ENCODE measurements around the gene VEPH1. TPM values are rescaled to one million over a fixed set of nuclear protein-coding genes. Genes with fewer than 3 reads are reported as not detected.

The VEPH1 gene
- 42.3 and 51.9 TPM in 2 replicates for total RNA-seq (2014; rRNA removed; shearing (Covaris generic))
- 9.6 and 14.6 TPM in 2 replicates for polyA plus RNA-seq (2015; cell fraction: cytosol; rRNA removed)
- 7.9 and 30.2 TPM in 2 replicates for polyA plus RNA-seq (2015; cell fraction: nucleus; rRNA removed)

DNA sequence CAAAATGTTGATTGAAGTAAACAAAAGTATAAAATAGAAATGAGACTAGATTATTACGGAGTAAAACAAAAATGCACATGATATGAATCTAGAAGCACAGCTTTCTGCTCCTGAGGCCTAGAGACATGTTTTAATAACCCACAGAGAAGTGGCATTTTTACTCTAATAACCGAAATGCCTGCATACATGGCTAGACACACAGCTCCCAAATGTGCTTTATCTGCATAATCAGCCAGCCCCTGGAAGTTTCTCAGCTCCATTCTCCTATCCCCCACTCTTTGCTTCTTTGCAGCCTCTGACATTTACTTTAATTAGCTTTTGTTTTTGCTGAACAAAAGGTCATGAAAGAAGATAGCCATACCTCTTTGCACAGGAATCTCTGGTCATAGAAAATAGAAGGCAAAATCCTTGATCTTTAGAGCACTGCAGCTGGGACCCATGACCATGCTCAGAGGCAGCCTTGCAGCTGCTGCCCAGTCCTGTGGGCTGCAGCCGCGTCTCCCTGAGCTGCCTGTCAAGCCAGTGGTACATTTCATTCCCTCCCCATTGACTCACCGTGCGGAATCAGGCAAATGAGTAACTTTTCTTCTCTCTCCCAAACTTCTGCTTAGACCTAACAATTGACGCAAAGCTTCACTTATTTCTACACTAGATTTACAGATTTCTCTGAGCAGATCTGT is at the start of gene VEPH1:
VEPH1 (minus strand) TSS at position 501 of the 680 bp plus-strand sequence. CDS start 8,067 bp downstream, outside the sequence.
- in situ Hi-C loops (cut with HindIII; ENCODE audit: low pct_unique_long_range_greater_than_20kb, low sequenced_read_pairs): no loop called here
- DNase-seq (ENCODE audit: low read depth, low spot score): no peak

DNA sequence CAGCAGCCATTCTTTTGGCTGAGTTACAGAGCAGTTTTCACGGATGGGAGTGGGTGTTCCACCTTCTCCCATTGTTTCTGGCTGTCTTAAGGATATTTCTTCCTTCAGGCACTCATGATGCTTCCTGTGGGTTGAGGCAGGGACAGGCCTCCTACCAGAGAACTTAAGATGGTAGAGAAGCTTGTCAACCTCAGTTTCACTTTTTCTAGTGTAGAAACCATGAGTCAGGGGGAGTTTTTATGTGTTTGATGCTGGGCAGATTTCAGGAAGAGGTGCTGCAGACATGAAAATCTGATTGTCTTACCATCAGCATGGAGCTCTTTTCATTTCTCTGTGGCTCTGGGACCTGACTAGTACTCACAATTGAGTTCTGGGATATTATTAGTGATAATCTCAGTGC is 48.7 kb upstream of the VEPH1 start:
- no peak for DNase-seq (ENCODE audit: low read depth, low spot score)
- in situ Hi-C loops (cut with HindIII; ENCODE audit: low pct_unique_long_range_greater_than_20kb, low sequenced_read_pairs): no loop called here

GRCh38 chr3:157549498-157549897 is 46.3 kb upstream of the VEPH1 start:
- DNase-seq (ENCODE audit: low read depth, low spot score): no peak
- in situ Hi-C loops (cut with HindIII; ENCODE audit: low pct_unique_long_range_greater_than_20kb, low sequenced_read_pairs): no loop called here

DNA sequence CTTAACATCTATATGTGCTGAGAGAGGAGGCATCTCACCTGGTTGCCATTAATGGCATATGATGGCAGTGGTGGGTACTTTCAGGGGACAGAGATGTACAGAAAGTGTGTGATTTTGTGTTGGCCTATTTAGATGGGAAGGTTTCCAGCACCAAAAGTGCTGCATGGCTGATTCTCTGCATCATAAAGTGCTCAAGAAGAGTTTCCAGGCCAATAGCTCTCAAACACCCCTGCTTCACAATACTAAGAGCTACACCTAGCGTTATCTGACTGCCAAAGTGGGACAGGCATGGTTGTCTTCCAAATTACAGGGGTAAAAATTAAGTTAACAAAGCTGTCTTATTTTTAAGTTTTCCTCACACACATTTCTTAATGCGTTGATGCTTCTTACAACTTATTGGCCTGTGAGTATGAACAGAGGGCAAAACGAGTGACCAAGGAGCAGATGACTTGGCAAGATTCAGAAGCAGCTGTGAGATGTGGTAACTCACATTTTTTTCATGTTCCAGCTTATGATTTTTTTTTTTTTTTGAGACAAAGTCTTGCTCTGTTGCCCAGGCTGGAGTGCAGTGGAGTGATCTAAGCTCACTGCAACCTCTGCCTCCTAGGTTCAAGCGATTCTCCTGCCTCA is 41.4 kb upstream of the VEPH1 start:
- in situ Hi-C loops (cut with HindIII; ENCODE audit: low pct_unique_long_range_greater_than_20kb, low sequenced_read_pairs): no loop called here
- peak; percentile 14 for DNase-seq (ENCODE audit: low read depth, low spot score)

DNA sequence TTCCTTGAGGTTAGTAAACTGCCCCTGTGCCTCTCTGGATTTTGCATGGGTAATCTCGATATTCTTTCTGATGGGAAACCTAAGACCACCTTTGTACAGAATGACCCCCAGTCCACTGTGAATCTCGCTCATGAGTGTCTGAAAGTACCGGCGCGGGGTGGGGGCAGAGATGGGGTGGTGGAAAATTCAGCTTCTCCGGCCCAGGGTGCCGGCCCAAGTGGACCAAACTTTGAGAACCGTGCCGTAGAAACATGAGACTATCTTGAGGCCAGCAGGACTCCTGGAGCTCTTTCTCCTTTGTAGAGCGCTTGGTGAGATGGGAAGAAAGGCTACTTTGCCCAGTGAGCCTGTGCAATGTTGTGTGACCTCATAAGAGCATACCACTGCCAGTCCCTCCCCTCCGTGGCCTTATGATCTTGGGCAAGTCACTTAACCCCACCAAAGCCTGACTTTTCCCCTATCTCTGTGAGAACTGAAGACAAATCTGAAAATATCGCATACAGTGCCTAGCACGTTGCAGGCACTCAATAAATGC is 40.4 kb upstream of the VEPH1 start:
- in situ Hi-C loops (cut with HindIII; ENCODE audit: low pct_unique_long_range_greater_than_20kb, low sequenced_read_pairs): no loop called here

DNA sequence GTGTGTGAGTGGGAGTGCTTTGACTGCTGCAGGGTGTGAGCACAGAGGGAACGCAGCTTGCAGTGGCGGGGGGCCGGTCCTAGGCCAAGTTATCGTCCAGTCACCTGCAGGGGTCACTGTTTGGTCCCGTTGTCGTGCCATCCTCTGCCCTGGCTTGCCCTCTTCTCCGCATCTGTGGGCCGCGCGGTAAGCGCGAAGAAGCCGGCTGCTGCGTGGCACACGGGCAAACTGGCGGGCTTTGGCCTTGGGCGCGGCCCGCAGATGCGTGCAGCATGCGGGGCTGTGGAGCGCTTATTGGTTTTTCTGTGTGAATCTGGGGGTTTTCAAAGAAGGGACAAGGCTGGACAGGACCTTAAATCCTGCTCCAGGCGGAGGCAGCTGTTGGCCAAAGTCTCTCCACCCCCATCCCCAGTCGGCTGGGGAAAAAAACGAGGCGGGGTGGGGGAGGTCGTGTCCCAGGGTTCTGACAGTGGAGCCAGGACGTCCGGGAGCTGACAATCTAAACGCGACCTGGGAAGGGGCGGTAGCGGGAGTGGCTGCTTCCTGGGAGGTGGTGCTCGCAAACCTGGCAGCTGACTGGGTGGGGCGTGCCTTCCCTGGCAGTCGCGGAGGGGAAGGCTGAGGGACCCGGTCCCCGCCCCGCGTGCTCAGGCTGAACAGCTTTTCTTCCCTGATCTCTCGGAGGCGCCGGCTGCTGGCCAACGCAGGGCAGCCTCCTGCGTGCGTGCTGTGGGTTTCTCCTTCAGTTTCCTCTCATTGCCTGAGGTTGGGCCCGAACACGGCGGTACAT is 39.7 kb upstream of the VEPH1 start:
- DNase-seq (ENCODE audit: low read depth, low spot score): peak; percentile 25
- in situ Hi-C loops (cut with HindIII; ENCODE audit: low pct_unique_long_range_greater_than_20kb, low sequenced_read_pairs): no loop called here

More for the DNA sequence above, 40.4 kb upstream of the VEPH1 start:
- peak; percentile 6 for DNase-seq (ENCODE audit: low read depth, low spot score)

GRCh38 chr3:157541506-157542236 is 38.5 kb upstream of the VEPH1 start:
- in situ Hi-C loops (cut with HindIII; ENCODE audit: low pct_unique_long_range_greater_than_20kb, low sequenced_read_pairs): no loop called here
- peak; percentile 12 for DNase-seq (ENCODE audit: low read depth, low spot score)

DNA sequence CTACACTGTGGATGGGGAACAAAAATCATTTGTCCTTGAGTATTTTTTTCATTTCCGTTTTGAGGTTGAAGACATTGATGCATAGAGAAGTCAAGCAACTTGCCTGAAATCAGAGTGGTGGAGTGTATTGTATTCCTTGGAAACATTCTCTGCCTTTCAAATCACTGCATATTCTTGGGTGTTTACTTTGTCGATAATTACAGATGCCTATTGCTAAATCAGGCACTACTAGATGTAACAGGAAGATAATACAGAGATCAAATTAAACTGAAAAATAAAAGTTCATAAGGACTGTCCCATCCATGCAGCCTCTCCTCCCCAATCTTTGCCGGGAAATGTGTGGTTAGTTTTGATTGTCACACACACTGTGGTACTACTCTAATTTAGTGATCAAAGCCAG is 37.4 kb upstream of the VEPH1 start:
- in situ Hi-C loops (cut with HindIII; ENCODE audit: low pct_unique_long_range_greater_than_20kb, low sequenced_read_pairs): no loop called here
- no peak for DNase-seq (ENCODE audit: low read depth, low spot score)

DNA sequence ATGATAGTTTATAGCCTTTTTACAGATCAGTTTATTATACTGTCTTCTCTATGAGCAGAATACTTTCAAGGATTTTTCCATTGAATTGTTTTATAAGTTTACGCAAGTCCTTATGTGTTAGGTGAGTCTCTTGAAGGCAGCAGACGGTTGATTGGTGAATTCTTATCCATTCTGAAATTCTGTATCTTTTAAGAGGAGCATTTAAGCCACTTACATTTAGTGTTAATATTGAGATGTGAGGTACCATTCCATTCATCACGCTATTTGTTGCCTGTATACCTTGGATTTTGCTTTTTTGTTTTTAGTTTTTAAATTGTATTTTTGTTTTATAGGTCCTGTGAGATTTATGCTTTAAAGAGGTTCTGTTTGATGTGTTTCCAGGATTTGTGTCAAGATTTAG is 32.5 kb upstream of the VEPH1 start:
- in situ Hi-C loops (cut with HindIII; ENCODE audit: low pct_unique_long_range_greater_than_20kb, low sequenced_read_pairs): no loop called here
- DNase-seq (ENCODE audit: low read depth, low spot score): no peak

- DNase-seq (ENCODE audit: low read depth, low spot score): no peak
- in situ Hi-C loops (cut with HindIII; ENCODE audit: low pct_unique_long_range_greater_than_20kb, low sequenced_read_pairs): no loop called here
Measured at GRCh38 chr3:157534725-157535161, 31.5 kb upstream of the VEPH1 start.

GRCh38 chr3:157533298-157534070 is 30.3 kb upstream of the VEPH1 start:
- DNase-seq (ENCODE audit: low read depth, low spot score): no peak
- in situ Hi-C loops (cut with HindIII; ENCODE audit: low pct_unique_long_range_greater_than_20kb, low sequenced_read_pairs): no loop called here

DNA sequence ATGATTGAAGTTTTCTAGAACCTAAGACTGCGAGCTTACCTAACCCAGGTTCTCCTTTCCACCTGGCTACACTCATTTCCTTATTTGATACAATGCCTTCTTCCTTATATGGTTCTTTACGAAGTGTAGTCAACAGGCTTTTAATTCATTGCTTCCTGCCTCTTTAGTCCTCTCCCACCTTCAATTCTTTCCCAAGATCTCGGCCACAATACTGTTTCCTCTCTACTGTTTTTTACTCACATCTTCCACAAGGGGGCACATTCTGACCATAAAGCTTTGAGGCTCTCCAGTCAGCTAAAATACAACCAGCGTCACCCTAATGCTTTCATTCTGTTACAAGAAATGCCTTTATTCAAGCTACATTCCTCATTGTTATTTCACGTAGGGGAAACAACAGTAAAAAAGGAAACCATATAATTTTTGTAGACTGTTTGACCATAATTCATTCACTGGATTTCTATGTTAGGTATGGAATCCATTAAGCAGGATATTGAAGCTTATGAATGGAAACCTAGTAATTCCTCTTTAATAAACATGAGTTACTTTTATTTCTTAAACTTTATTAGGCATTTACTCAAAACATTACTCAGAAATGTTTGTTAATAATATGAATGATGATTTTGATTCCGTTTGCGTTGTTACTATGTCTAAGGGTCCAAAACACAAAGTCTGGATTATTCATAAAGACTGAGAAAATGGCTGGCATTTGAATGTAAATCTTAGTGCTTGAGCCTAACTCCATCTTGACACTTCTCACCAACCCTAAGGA is 29.5 kb upstream of the VEPH1 start:
- DNase-seq (ENCODE audit: low read depth, low spot score): peak; percentile 91
- in situ Hi-C loops (cut with HindIII; ENCODE audit: low pct_unique_long_range_greater_than_20kb, low sequenced_read_pairs): no loop called here

- in situ Hi-C loops (cut with HindIII; ENCODE audit: low pct_unique_long_range_greater_than_20kb, low sequenced_read_pairs): no loop called here
- DNase-seq (ENCODE audit: low read depth, low spot score): no peak
Measured at GRCh38 chr3:157531771-157532170, 28.6 kb upstream of the VEPH1 start.

DNA sequence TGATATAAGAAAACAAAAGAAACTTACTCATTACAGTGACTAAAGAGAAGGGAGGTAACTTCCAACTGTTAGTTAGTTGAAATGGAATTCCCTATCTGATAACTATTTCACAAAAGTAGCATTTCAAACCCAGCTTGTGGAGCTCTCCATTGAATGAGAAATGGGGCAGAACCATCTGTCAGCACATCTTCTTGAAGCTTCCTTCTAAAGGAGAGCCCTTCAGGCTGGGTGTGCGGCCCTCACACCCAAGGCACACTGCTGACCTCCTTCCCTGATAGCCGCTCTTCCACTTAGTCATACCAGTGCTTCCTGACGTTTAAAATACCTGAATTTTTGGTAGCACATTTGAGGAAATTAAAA is 28.1 kb upstream of the VEPH1 start:
- no peak for DNase-seq (ENCODE audit: low read depth, low spot score)
- in situ Hi-C loops (cut with HindIII; ENCODE audit: low pct_unique_long_range_greater_than_20kb, low sequenced_read_pairs): no loop called here

DNA sequence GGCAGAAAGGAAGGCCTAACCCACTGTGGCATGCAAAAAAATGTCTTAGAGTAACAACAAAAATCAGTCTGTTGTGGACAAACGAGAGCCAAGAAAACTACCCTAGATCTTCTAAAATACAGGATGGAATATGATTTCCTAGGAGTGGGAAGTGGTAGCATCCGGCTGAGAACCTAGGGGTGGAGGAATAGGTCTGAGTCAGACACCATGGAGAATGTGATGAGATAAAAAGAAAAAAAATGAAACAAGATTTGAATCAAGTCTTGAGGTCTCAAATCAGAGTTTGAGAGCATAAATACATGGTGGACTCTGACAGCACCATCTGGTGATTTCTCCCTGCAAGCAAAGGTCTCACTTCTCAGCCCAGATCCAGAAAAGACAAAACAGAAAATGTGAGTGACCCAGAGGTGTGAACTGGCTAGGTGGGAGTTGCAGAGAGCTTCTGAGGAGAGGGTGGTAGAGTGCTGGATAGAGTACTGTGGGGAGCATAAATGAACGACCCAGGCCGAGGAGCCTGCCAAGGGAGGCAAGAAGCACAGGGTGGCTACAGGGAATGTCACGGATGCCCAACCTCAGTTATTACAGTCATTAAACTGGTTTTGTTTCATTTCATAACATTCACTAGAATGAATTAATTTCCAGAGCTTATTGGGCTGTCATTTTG is 27.6 kb upstream of the VEPH1 start:
- DNase-seq (ENCODE audit: low read depth, low spot score): no peak
- in situ Hi-C loops (cut with HindIII; ENCODE audit: low pct_unique_long_range_greater_than_20kb, low sequenced_read_pairs): no loop called here

GRCh38 chr3:157529751-157530150 is 26.5 kb upstream of the VEPH1 start:
- in situ Hi-C loops (cut with HindIII; ENCODE audit: low pct_unique_long_range_greater_than_20kb, low sequenced_read_pairs): no loop called here
- DNase-seq (ENCODE audit: low read depth, low spot score): no peak

Data from SK-MEL-5 (cell line).